ENCODE measurements around the gene LCE3A. TPM values are rescaled to one million over a fixed set of nuclear protein-coding genes. Genes with fewer than 3 reads are reported as not detected.
A peak's percentile ranks its signal among the peaks of the same experiment; 100 is the strongest.

Gene LCE3A
- total RNA-seq, 4 donors from 2014 or later = not detected

- no peak for DNase-seq
- TF ChIP-seq CTCF (IDR thresholded peaks at IDR 0.05 in 4 of 5, conservative IDR thresholded peaks at IDR 0.05 in 1 of 5) (no peak), POLR2A (IDR thresholded peaks at IDR 0.05) (no peak)
- Histone ChIP-seq H3K36me3 (no peaks in the 10 kb centered on the region), H3K4me1 (no peaks in the 10 kb centered on the region), H3K27ac (no peak overlapping the region), H3K9me3 (no peaks in the 10 kb centered on the region), H3K4me3 (no peak overlapping the region), H3K27me3 (no peaks in the 10 kb centered on the region)
- ATAC-seq = no peak
- intact Hi-C loops (cut with DNase I; ENCODE audit: low total_unique reads) = no loop called here
- in situ Hi-C loops (cut with MboI; ENCODE audit: low sequenced_read_pairs in 4 of 4) = no loop called here
Measured at GRCh38 chr1:152657677-152658076, 34.8 kb upstream of the LCE3A start.

- Histone ChIP-seq H3K4me3 (no peak overlapping the region), H3K4me1 (no peaks in the 10 kb centered on the region), H3K9me3 (no peaks in the 10 kb centered on the region), H3K27me3 (no peaks in the 10 kb centered on the region), H3K27ac (no peak overlapping the region), H3K36me3 (no peaks in the 10 kb centered on the region)
- intact Hi-C loops (cut with DNase I; ENCODE audit: low total_unique reads) = no loop called here
- DNase-seq (no peak), ATAC-seq (no peak)
- in situ Hi-C loops (cut with MboI; ENCODE audit: low sequenced_read_pairs in 4 of 4) = no loop called here
- TF ChIP-seq POLR2A (IDR thresholded peaks at IDR 0.05) (no peak), CTCF (IDR thresholded peaks at IDR 0.05 in 4 of 5, conservative IDR thresholded peaks at IDR 0.05 in 1 of 5) (no peak)
Measured at GRCh38 chr1:152656459-152656858, 33.6 kb upstream of the LCE3A start.

GRCh38 chr1:152654110-152654509 lies 31.2 kb upstream of the LCE3A start:
- no peak overlapping the region for H3K27ac ChIP-seq
- peak in 1 of 5 experiments; percentile 11 for TF ChIP-seq CTCF (IDR thresholded peaks at IDR 0.05 in 4 of 5, conservative IDR thresholded peaks at IDR 0.05 in 1 of 5)
- no peak for TF ChIP-seq POLR2A (IDR thresholded peaks at IDR 0.05)
- no peak overlapping the region for H3K4me3 ChIP-seq
- no peaks in the 10 kb centered on the region for H3K36me3 ChIP-seq
- no peaks in the 10 kb centered on the region for H3K4me1 ChIP-seq
- no peaks in the 10 kb centered on the region for H3K27me3 ChIP-seq
- no peaks in the 10 kb centered on the region for H3K9me3 ChIP-seq
- in situ Hi-C loops (cut with MboI; ENCODE audit: low sequenced_read_pairs in 4 of 4) (no loop called here), intact Hi-C loops (cut with DNase I; ENCODE audit: low total_unique reads) (no loop called here)
- ATAC-seq (no peak), DNase-seq (no peak)

- in situ Hi-C loops (cut with MboI; ENCODE audit: low sequenced_read_pairs in 4 of 4) = no loop called here
Measured at GRCh38 chr1:152646656-152647055, 23.8 kb upstream of the LCE3A start.

More at GRCh38 chr1:152646656-152647055, 23.8 kb upstream of the LCE3A start:
- Histone ChIP-seq H3K9me3 (no peaks in the 10 kb centered on the region), H3K27me3 (no peaks in the 10 kb centered on the region), H3K27ac (no peak overlapping the region), H3K4me3 (no peak overlapping the region), H3K4me1 (no peaks in the 10 kb centered on the region), H3K36me3 (no peaks in the 10 kb centered on the region)
- DNase-seq = no peak
- intact Hi-C loops (cut with DNase I; ENCODE audit: low total_unique reads) = no loop called here
- TF ChIP-seq POLR2A (IDR thresholded peaks at IDR 0.05) = no peak
- no peak for TF ChIP-seq CTCF (IDR thresholded peaks at IDR 0.05 in 4 of 5, conservative IDR thresholded peaks at IDR 0.05 in 1 of 5)
- ATAC-seq = no peak
